A549 treated with CORT108297 at 1 μM for 4 hours (cell line): ENCODE measurements around the gene VWC2. TPM values are rescaled to one million over a fixed set of nuclear protein-coding genes. Genes with fewer than 3 reads are reported as not detected.

Experiments
- total RNA-seq: library from RNA; stranded (reverse); fragments of 200-300 nt; extraction: Qiagen RNA extraction; gene quantifications from 5 replicates; pipeline ENCODE4 v1.2.3, GENCODE V29; 2022

Gene VWC2
- not detected in 5 replicates for total RNA-seq

DNA sequence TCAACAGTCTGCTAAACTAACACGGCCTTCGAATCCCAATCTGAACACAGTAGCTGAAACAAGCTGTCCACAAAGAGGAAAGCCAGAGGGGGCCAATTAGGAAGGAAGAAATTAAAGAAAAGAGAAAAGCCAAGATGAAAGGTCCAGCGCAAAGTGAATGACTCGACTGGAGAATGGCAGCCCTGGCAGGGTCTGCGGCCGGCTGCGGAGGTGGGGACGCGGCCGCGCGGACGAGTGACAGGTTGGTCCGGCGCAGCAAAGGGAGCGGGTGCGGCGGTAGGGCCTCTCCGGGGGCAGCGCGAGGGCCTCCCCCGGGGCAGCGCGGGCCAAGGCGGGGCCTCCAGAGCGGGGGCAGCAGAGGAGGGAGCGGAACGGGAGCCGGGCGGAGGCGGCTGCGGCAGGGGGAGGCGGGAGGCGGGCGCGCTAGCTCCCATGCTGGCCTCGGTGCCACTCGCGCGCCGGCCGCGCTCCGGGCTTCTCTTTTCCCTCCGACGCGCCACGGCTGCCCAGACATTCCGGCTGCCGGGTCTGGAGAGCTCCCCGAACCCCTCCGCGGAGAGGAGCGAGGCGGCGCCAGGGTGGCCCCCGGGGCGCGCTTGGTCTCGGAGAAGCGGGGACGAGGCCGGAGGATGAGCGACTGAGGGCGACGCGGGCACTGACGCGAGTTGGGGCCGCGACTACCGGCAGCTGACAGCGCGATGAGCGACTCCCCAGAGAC lies at the start of gene VWC2:
TSS of gene VWC2 (plus strand) at position 421 of the 718 bp plus-strand sequence. CDS start 1,798 bp downstream, outside the sequence.

